ENCODE measurements around the gene FECH.

- TF ChIP-seq CTCF (IDR thresholded peaks at IDR 0.05) (no peak), POLR2A (IDR thresholded peaks at IDR 0.05; ENCODE audit: low read depth) (no peak), POLR2AphosphoS5 (IDR thresholded peaks at IDR 0.05) (no peak), EP300 (IDR thresholded peaks at IDR 0.05) (no peak)
These were observed 44.4 kb downstream of the FECH start for GRCh38 chr18:57542126-57542525.

All from esophagus muscularis mucosa (tissue), 4 donors.